K562 (cell line): ENCODE results near the gene DHDDS. TPM values are rescaled to one million over a fixed set of nuclear protein-coding genes. Genes with fewer than 3 reads are reported as not detected.

Experiments used
- BCL6 ChIP-seq: fragments of 250-450 bp; sonication (Bioruptor Pico); IDR thresholded peaks from 2 replicates; pipeline ENCODE4 v1.4.0; 2020
- BMI1 ChIP-seq: fragments of 150-350 bp; IDR thresholded peaks from 2 replicates; pipeline ENCODE4 v1.6.1; 2014; ENCODE audit warnings: low read length
- BRD4 ChIP-seq: fragments of 200-600 bp; sonication (generic); IDR thresholded peaks from 2 replicates; pipeline ENCODE4 v1.6.1; 2017; ENCODE audit warnings: inconsistent platforms
- CAMTA2 ChIP-seq: fragments of 250-450 bp; sonication (Bioruptor Pico); conservative IDR thresholded peaks from 2 replicates; pipeline ENCODE4 v1.5.1; 2022
- CCNT2 ChIP-seq: IDR thresholded peaks from 2 replicates; pipeline ENCODE4 v1.6.1; 2011; ENCODE audit warnings: borderline replicate concordance, low read depth, mild to moderate bottlenecking, moderate library complexity, mixed read lengths, low read length; ENCODE audit not compliant: insufficient read length; ENCODE audit errors: extremely low read depth
- CHD1 ChIP-seq: fragments of 200-600 bp; sonication (generic); IDR thresholded peaks from one replicate; pipeline ENCODE4 v1.6.1; 2012; ENCODE audit warnings: mild to moderate bottlenecking, moderate library complexity, low read length, inconsistent platforms
- KAT8 ChIP-seq: fragments of 450-650 bp; IDR thresholded peaks from 2 replicates; pipeline ENCODE4 v1.6.1; 2016; ENCODE audit warnings: low read depth, mild to moderate bottlenecking
- NKRF ChIP-seq: fragments of 450-650 bp; IDR thresholded peaks from 2 replicates; pipeline ENCODE4 v1.6.1; 2016; ENCODE audit warnings: borderline replicate concordance
- RBM25 ChIP-seq: fragments of 200-400 bp; formaldehyde crosslinking; IDR thresholded peaks from 2 replicates; pipeline ENCODE4 v1.6.1; 2018; ENCODE audit warnings: low read length, low read depth, moderate library complexity; ENCODE audit not compliant: severe bottlenecking
- SIRT6 ChIP-seq: IDR thresholded peaks from one replicate; pipeline ENCODE4 v1.6.1; 2012; ENCODE audit warnings: low read depth, mild to moderate bottlenecking, control low read depth, inconsistent platforms, low read length, moderate library complexity
- SPI1 ChIP-seq: IDR thresholded peaks from 2 replicates; pipeline ENCODE4 v1.6.1; 2011; ENCODE audit warnings: low read depth, low read length, control low read depth, borderline replicate concordance
- SRSF9 ChIP-seq: fragments of 200-400 bp; formaldehyde crosslinking; IDR thresholded peaks from 2 replicates; pipeline ENCODE4 v1.6.1; 2017; ENCODE audit warnings: low read depth, low read length, borderline replicate concordance
- STAT6 ChIP-seq: sonication (generic); formaldehyde crosslinking; IDR thresholded peaks from 2 replicates; pipeline ENCODE4 v1.8.1; 2023; ENCODE audit warnings: mild to moderate bottlenecking, missing genetic modification reagents
- ZNF165 ChIP-seq: fragments of 250-450 bp; sonication (Bioruptor Pico); IDR thresholded peaks from 2 replicates; pipeline ENCODE4 v1.4.0; 2020; ENCODE audit warnings: borderline replicate concordance
- ZNF232 ChIP-seq: sonication (generic); formaldehyde crosslinking; IDR thresholded peaks from 2 replicates; pipeline ENCODE4 v1.8.0; 2022; ENCODE audit warnings: mild to moderate bottlenecking, missing genetic modification reagents
- polyA plus RNA-seq, 8 experiments: library from polyadenylated mRNA; depleted of rRNA in 4 of 8; stranded (reverse) in 5 of 8; unstranded in 3 of 8; fragments of >200 nt; fragmentation: Nextera tagmentation in 2 of 8; fragmentation: Illumina TruSeq in 1 of 8; extraction: Ambion mirVana in 2 of 8; extraction: Trizol in 1 of 8; gene quantifications; 2 replicates each; pipeline versions ENCODE4 v1.2.1 to v1.2.3, GENCODE V29; 2011 to 2014; ENCODE audit warnings: inconsistent platforms in 1 of 8, missing spikeins in 1 of 8
- total RNA-seq, 7 experiments: library from RNA; depleted of rRNA in 6 of 7; stranded (reverse); fragments of >200 nt in 6 of 7; fragmentation: Illumina TruSeq in 2 of 7; extraction: Trizol in 2 of 7; gene quantifications; 2 replicates each; pipeline versions ENCODE4 v1.2.1 to v1.2.3, GENCODE V29; 2011 to 2021; ENCODE audit warnings: low replicate concordance in 1 of 7
- TF ChIP-seq, protein P1 (sequence below): fragments of 450-650 bp; formaldehyde crosslinking; IDR thresholded peaks from 2 replicates; pipeline ENCODE4 v1.4.0; 2020; ENCODE audit warnings: mild to moderate bottlenecking, moderate library complexity
- TF ChIP-seq, protein P2 (sequence below): sonication (generic); formaldehyde crosslinking; IDR thresholded peaks from 2 replicates; pipeline ENCODE4 v1.8.0; 2023; ENCODE audit warnings: mild to moderate bottlenecking, missing genetic modification reagents
- TF ChIP-seq, protein P3 (sequence below): fragments of 250-450 bp; sonication (Bioruptor Pico); IDR thresholded peaks from 2 replicates; pipeline ENCODE4 v1.8.0; 2022; ENCODE audit warnings: inconsistent platforms, mild to moderate bottlenecking, moderate library complexity, borderline replicate concordance

Gene DHDDS
- total and polyA plus RNA-seq, 9 of the 15 experiments (the other 6 are each of a cell fraction or from before 2014, with no cell fraction given) = 33.3 to 55.0 (median 44.3) TPM

GRCh38 chr1:26408604-26409003 lies 23.5 kb upstream of the DHDDS start (continued):
- TF ChIP-seq, protein P1, sequence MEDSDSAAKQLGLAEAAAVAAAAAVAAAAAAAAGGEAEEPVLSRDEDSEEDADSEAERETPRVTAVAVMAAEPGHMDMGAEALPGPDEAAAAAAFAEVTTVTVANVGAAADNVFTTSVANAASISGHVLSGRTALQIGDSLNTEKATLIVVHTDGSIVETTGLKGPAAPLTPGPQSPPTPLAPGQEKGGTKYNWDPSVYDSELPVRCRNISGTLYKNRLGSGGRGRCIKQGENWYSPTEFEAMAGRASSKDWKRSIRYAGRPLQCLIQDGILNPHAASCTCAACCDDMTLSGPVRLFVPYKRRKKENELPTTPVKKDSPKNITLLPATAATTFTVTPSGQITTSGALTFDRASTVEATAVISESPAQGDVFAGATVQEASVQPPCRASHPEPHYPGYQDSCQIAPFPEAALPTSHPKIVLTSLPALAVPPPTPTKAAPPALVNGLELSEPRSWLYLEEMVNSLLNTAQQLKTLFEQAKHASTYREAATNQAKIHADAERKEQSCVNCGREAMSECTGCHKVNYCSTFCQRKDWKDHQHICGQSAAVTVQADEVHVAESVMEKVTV = 0 out of 2 replicates have a peak, but pooled peaks have one; percentile 5
- TF ChIP-seq ZNF232 (CRISPR knock-in tag) = peak; percentile 100
- TF ChIP-seq BRD4 = no peak
- no peak for TF ChIP-seq SPI1
- TF ChIP-seq RBM25 = no peak
- TF ChIP-seq, protein P2, sequence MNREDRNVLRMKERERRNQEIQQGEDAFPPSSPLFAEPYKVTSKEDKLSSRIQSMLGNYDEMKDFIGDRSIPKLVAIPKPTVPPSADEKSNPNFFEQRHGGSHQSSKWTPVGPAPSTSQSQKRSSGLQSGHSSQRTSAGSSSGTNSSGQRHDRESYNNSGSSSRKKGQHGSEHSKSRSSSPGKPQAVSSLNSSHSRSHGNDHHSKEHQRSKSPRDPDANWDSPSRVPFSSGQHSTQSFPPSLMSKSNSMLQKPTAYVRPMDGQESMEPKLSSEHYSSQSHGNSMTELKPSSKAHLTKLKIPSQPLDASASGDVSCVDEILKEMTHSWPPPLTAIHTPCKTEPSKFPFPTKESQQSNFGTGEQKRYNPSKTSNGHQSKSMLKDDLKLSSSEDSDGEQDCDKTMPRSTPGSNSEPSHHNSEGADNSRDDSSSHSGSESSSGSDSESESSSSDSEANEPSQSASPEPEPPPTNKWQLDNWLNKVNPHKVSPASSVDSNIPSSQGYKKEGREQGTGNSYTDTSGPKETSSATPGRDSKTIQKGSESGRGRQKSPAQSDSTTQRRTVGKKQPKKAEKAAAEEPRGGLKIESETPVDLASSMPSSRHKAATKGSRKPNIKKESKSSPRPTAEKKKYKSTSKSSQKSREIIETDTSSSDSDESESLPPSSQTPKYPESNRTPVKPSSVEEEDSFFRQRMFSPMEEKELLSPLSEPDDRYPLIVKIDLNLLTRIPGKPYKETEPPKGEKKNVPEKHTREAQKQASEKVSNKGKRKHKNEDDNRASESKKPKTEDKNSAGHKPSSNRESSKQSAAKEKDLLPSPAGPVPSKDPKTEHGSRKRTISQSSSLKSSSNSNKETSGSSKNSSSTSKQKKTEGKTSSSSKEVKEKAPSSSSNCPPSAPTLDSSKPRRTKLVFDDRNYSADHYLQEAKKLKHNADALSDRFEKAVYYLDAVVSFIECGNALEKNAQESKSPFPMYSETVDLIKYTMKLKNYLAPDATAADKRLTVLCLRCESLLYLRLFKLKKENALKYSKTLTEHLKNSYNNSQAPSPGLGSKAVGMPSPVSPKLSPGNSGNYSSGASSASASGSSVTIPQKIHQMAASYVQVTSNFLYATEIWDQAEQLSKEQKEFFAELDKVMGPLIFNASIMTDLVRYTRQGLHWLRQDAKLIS = peak; percentile 100
- TF ChIP-seq BMI1 = no peak
- peak; percentile 84 for TF ChIP-seq BCL6 (CRISPR knock-in tag)
- TF ChIP-seq, protein P3, sequence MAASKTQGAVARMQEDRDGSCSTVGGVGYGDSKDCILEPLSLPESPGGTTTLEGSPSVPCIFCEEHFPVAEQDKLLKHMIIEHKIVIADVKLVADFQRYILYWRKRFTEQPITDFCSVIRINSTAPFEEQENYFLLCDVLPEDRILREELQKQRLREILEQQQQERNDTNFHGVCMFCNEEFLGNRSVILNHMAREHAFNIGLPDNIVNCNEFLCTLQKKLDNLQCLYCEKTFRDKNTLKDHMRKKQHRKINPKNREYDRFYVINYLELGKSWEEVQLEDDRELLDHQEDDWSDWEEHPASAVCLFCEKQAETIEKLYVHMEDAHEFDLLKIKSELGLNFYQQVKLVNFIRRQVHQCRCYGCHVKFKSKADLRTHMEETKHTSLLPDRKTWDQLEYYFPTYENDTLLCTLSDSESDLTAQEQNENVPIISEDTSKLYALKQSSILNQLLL (CRISPR knock-in tag) = no peak
- TF ChIP-seq KAT8 = no peak
- no peak for TF ChIP-seq SRSF9
- TF ChIP-seq ZNF165 (CRISPR knock-in tag) = peak; percentile 91
- TF ChIP-seq SIRT6 = no peak
- TF ChIP-seq CAMTA2 (CRISPR knock-in tag) = no peak
- no peak for TF ChIP-seq CHD1
- TF ChIP-seq STAT6 (CRISPR knock-in tag) = peak; percentile 99; the same call in 1 of the 2 replicates
- TF ChIP-seq CCNT2 = no peak
- TF ChIP-seq NKRF = peak; percentile 99
